Brain microvascular endothelial cell (primary cell): ENCODE measurements around the gene SH3PXD2A.

Experiments
- DNase-seq: peaks from one replicate; pipeline ENCODE4 v3.0.0-alpha.2; 2020
- H3K27ac ChIP-seq: fragments of 250-450 bp; sonication (Bioruptor Pico); 2 replicates; pipeline ENCODE4 v1.5.1; 2020; ENCODE audit warnings: mild to moderate bottlenecking, moderate library complexity
- H3K27me3 ChIP-seq: fragments of 250-450 bp; sonication (Bioruptor Pico); replicated peaks from 2 replicates; pipeline ENCODE4 v1.5.1; 2020; ENCODE audit warnings: mild to moderate bottlenecking
- H3K36me3 ChIP-seq: fragments of 250-450 bp; sonication (Bioruptor Pico); replicated peaks from 2 replicates; pipeline ENCODE4 v1.5.1; 2020; ENCODE audit warnings: mild to moderate bottlenecking
- H3K4me3 ChIP-seq: 2 replicates; pipeline ENCODE4 v1.5.1; 2011; ENCODE audit warnings: low read depth, mild to moderate bottlenecking, control low read depth, low read length, moderate library complexity
- CTCF ChIP-seq: IDR thresholded peaks from 2 replicates; pipeline ENCODE4 v1.5.1; 2011; ENCODE audit warnings: low read depth, mild to moderate bottlenecking, moderate library complexity, low read length, control low read depth, inconsistent platforms; ENCODE audit errors: missing control alignments
- in situ Hi-C: cut with HindIII; loops from 2 replicates; pipeline ENCODE4 v1.10.0; 2017; ENCODE audit warnings: low sequenced_read_pairs, low pct_ligation_motif_present

Gene SH3PXD2A

GRCh38 chr10:103724074-103724473 lies 131.3 kb downstream of the SH3PXD2A start:
- Histone ChIP-seq H3K27me3 (no peaks in the 10 kb centered on the region), H3K36me3 (no peaks in the 10 kb centered on the region), H3K27ac (no peak overlapping the region), H3K4me3 (no peak overlapping the region)
- in situ Hi-C loops = loop anchor here (25.0 kb wide), 1 partner anchor 138 kb away; the partner anchor contains the start of gene SH3PXD2A
- DNase-seq = no peak
- TF ChIP-seq CTCF = no peak

GRCh38 chr10:103723557-103723956 lies 131.8 kb downstream of the SH3PXD2A start:
- H3K4me3 ChIP-seq = no peak overlapping the region
- no peaks in the 10 kb centered on the region for H3K27me3 ChIP-seq
- H3K36me3 ChIP-seq = no peaks in the 10 kb centered on the region
- in situ Hi-C loops = loop anchor here (25.0 kb wide), 1 partner anchor 139 kb away; the partner anchor contains the start of gene SH3PXD2A
- no peak for DNase-seq
- TF ChIP-seq CTCF = no peak
- H3K27ac ChIP-seq = no peak overlapping the region

- no peak for DNase-seq
- Histone ChIP-seq H3K36me3 (no peaks in the 10 kb centered on the region), H3K4me3 (no peak overlapping the region), H3K27ac (no peak overlapping the region), H3K27me3 (no peaks in the 10 kb centered on the region)
- no peak for TF ChIP-seq CTCF
- in situ Hi-C loops = loop anchor here (25.0 kb wide), 1 partner anchor 140 kb away; the partner anchor contains the start of gene SH3PXD2A
Measured at GRCh38 chr10:103722632-103723031, 132.7 kb downstream of the SH3PXD2A start.

GRCh38 chr10:103720964-103721335 lies 134.4 kb downstream of the SH3PXD2A start:
- in situ Hi-C loops = loop anchor here (25.0 kb wide), 1 partner anchor 141 kb away; the partner anchor contains the start of gene SH3PXD2A
- Histone ChIP-seq H3K4me3 (no peak overlapping the region), H3K36me3 (no peaks in the 10 kb centered on the region), H3K27me3 (no peaks in the 10 kb centered on the region), H3K27ac (no peak overlapping the region)
- DNase-seq = no peak
- TF ChIP-seq CTCF = no peak

- in situ Hi-C loops = loop anchor here (25.0 kb wide), 1 partner anchor 142 kb away; the partner anchor contains the start of gene SH3PXD2A
- H3K27ac ChIP-seq = no peak overlapping the region
- H3K4me3 ChIP-seq = no peak overlapping the region
- no peaks in the 10 kb centered on the region for H3K36me3 ChIP-seq
- TF ChIP-seq CTCF = no peak
- DNase-seq = no peak
- no peaks in the 10 kb centered on the region for H3K27me3 ChIP-seq
Measured at GRCh38 chr10:103720328-103720963, 134.9 kb downstream of the SH3PXD2A start.
